ENCODE measurements around the gene PPP4R1. TPM values are rescaled to one million over a fixed set of nuclear protein-coding genes. Genes with fewer than 3 reads are reported as not detected.
A peak's percentile ranks its signal among the peaks of the same experiment; 100 is the strongest.
"Not testable (repeated sequence)": the region's sequence is repeated elsewhere in the genome, so short reads cannot be mapped to it uniquely, and the experiment has no call there.

Gene PPP4R1
- total and polyA plus RNA-seq, 8 donors, result 97.6 to 163 (median 109) TPM

DNA sequence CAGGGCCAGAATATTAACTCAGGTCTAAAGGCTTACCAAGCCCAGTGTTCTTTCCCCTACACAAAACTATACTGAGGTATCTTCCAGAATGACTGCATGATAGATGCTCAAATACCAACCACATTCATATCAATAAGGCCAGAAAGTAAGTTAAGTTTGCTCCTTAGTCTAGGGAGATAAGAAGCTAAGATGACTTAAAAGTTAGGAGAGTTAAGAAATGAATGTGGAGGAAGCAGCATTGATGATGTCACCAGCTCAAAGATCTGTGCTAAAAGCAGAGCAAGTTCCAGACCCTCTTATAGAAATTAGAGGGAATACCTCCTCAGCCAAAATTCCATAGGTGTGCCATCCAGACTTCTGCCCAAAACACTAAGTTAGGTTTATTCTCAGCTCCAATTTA lies 6.1 kb downstream of the PPP4R1 start:
- H3K36me3 ChIP-seq, result peaks cover 0 to 19% of the 10 kb centered on the region in 2 donors
- H3K4me1 ChIP-seq, result peaks cover 6 to 76% of the 10 kb centered on the region in 2 donors
- H3K27me3 ChIP-seq, result no peaks in the 10 kb centered on the region
- DNase-seq, result no peak
- H3K27ac ChIP-seq, result peak overlapping the region in 1 of 2 donors; percentile 37
- TF ChIP-seq, protein P1, sequence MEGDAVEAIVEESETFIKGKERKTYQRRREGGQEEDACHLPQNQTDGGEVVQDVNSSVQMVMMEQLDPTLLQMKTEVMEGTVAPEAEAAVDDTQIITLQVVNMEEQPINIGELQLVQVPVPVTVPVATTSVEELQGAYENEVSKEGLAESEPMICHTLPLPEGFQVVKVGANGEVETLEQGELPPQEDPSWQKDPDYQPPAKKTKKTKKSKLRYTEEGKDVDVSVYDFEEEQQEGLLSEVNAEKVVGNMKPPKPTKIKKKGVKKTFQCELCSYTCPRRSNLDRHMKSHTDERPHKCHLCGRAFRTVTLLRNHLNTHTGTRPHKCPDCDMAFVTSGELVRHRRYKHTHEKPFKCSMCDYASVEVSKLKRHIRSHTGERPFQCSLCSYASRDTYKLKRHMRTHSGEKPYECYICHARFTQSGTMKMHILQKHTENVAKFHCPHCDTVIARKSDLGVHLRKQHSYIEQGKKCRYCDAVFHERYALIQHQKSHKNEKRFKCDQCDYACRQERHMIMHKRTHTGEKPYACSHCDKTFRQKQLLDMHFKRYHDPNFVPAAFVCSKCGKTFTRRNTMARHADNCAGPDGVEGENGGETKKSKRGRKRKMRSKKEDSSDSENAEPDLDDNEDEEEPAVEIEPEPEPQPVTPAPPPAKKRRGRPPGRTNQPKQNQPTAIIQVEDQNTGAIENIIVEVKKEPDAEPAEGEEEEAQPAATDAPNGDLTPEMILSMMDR (IDR thresholded peaks at IDR 0.05), result no peak
- intact Hi-C loops (cut with DNase I), result no loop called here
- H3K4me3 ChIP-seq, result no peak overlapping the region
- no peak for ATAC-seq
- no peaks in the 10 kb centered on the region for H3K9me3 ChIP-seq

DNA sequence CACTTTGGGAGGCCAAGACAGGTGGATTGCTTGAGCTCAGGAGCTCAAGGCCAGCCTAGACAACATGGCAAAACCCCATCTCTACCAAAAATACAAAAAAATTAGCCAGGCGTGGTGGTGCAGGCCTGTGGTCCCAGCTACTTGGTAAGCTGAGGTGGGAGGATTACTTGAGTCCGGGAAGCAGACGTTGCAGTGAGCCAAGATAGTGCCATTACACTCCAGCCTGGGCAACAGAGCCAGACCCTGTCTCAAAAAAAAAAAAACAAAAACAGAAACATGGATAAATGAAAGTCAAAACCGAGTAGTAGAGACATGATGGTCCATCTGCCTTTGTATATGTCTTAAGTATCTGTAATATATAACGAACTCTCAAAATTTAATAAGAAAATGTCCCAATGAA lies 7.2 kb downstream of the PPP4R1 start:
- DNase-seq; H3K27me3 ChIP-seq; ATAC-seq; intact Hi-C loops (cut with DNase I); H3K9me3 ChIP-seq; H3K4me3 ChIP-seq; H3K27ac ChIP-seq: not testable (repeated sequence)
- Histone ChIP-seq H3K36me3 (peaks cover 0 to 19% of the 10 kb centered on the region in 2 donors), H3K4me1 (peaks cover 6 to 64% of the 10 kb centered on the region in 2 donors)

DNA sequence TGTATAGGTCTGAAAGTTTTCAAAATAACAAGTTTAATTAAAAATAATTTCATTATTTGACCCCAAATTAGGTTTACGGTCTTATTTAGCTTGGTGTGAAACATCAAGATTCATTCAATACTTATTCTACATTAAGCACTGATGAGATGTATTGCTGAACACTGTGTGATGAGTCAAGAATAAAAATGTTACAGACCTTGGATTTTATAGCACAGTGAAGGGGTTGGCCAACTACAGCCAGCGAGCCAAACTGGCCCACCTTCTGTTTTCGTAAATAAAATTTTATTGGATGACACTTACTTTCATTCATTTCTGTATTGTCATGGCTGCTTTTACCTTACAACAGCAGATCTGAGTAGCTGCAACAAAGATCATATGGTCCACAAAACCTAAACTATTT lies 8.3 kb downstream of the PPP4R1 start:
- Histone ChIP-seq H3K9me3 (peaks cover 0 to 3% of the 10 kb centered on the region in 2 donors), H3K27me3 (no peaks in the 10 kb centered on the region), H3K36me3 (peaks cover 0 to 14% of the 10 kb centered on the region in 2 donors), H3K27ac (no peak overlapping the region), H3K4me3 (no peak overlapping the region), H3K4me1 (peaks cover 6 to 53% of the 10 kb centered on the region in 2 donors)
- intact Hi-C loops (cut with DNase I), result no loop called here
- ATAC-seq (no peak), DNase-seq (no peak)
- TF ChIP-seq, protein P1 (IDR thresholded peaks at IDR 0.05), result no peak

DNA sequence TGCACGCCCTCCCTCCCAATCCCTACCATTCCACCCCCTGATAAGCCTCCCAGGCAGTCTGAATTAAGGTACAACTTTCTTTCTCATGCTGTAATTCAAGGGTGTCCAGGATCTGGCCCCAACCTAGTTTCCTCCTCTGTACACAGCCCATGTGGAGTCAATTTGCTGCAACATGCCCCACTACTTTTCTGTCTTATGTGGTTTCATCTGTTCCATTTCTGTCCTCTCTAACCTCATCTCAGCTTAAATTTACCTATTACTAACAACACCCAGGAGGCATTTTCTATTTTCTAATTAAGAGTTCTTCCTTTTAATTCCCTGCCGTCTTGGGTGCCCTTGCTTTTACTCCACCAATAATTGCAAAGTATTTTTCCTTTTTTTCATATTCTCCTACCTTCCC lies 10.0 kb downstream of the PPP4R1 start:
- Histone ChIP-seq H3K36me3 (peaks cover 0 to 12% of the 10 kb centered on the region in 2 donors), H3K27me3 (no peaks in the 10 kb centered on the region), H3K4me3 (no peak overlapping the region), H3K4me1 (peaks cover 6 to 36% of the 10 kb centered on the region in 2 donors), H3K9me3 (peaks cover 0 to 19% of the 10 kb centered on the region in 2 donors), H3K27ac (no peak overlapping the region)
- intact Hi-C loops (cut with DNase I), result no loop called here
- TF ChIP-seq, protein P1 (IDR thresholded peaks at IDR 0.05), result no peak
- DNase-seq (no peak), ATAC-seq (no peak)

DNA sequence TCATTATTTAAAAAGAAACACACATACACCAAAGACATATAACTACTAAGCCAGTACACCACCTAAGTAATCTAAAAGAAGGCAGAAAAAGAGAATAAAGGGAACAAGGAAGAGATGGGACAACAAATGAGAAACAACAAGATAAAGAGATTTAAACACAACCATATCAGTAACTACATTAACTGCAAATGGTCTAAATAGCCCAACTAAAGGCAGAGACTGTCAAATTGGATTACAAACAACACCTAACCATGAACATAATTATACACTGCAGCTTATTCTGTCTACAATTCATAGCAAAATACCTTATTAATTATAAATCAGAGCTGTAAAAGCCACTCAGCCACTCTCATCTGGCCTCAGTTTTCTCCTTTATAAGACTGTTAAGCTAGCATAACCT lies 15.0 kb downstream of the PPP4R1 start:
- Histone ChIP-seq H3K27ac (no peak overlapping the region), H3K9me3 (peaks cover 0 to 20% of the 10 kb centered on the region in 2 donors), H3K27me3 (no peaks in the 10 kb centered on the region), H3K4me3 (no peak overlapping the region), H3K36me3 (peaks cover 0 to 6% of the 10 kb centered on the region in 2 donors), H3K4me1 (peaks cover 6 to 28% of the 10 kb centered on the region in 2 donors)
- DNase-seq (no peak), ATAC-seq (no peak)
- TF ChIP-seq, protein P1 (IDR thresholded peaks at IDR 0.05), result no peak
- intact Hi-C loops (cut with DNase I), result no loop called here

DNA sequence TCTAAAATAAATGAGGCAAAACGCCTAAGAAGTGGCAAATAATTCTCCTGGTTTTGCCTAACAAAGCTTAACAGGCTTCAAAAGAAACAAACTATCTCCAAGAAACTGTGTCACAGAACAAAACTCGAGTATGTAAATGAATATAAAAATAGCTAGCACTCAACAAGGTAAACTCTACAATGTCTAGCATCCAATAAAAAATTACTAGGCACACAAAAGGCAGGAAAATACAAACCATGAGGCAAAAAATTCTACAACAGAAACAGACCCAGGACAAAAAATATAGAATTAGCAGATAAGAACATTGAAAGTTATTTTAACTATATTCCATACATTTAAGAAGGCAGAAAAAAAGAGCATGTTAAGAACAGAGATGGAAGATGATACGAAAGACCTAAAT lies 16.8 kb downstream of the PPP4R1 start:
- TF ChIP-seq, protein P1 (IDR thresholded peaks at IDR 0.05), result no peak
- intact Hi-C loops (cut with DNase I), result no loop called here

More for the DNA sequence above, 16.8 kb downstream of the PPP4R1 start:
- Histone ChIP-seq H3K27ac (no peak overlapping the region), H3K4me1 (peaks cover 6 to 26% of the 10 kb centered on the region in 2 donors), H3K27me3 (no peaks in the 10 kb centered on the region), H3K36me3 (peaks cover 0 to 13% of the 10 kb centered on the region in 2 donors), H3K4me3 (no peak overlapping the region), H3K9me3 (peaks cover 0 to 20% of the 10 kb centered on the region in 2 donors)
- no peak for ATAC-seq
- DNase-seq, result no peak

Measured in left lung (tissue), 10 donors.